ENCODE results near the gene AGMO.
"Not testable (repeated sequence)": the region's sequence is repeated elsewhere in the genome, so short reads cannot be mapped to it uniquely, and the experiment has no call there.

The AGMO gene

GRCh38 chr7:15314922-15315321, 246.9 kb downstream of the AGMO start:
- Histone ChIP-seq H3K9me3 (no peaks in the 10 kb centered on the region), H3K4me3 (no peak overlapping the region), H3K27me3 (ENCODE audit: low read depth) (no peaks in the 10 kb centered on the region), H3K36me3 (replicated peaks) (no peaks in the 10 kb centered on the region), H3K4me1 (no peaks in the 10 kb centered on the region)
- DNase-seq (ENCODE audit: low spot score in 2 of 2) = no peak
- in situ Hi-C loops (cut with MboI; ENCODE audit: low sequenced_read_pairs) = loop anchor here (10.0 to 25.0 kb wide), 2 partner anchors 397 to 760 kb away; no protein-coding TSS in a partner anchor

- Histone ChIP-seq H3K36me3 (replicated peaks) (no peaks in the 10 kb centered on the region), H3K4me1 (no peaks in the 10 kb centered on the region), H3K4me3 (no peak overlapping the region), H3K9me3 (no peaks in the 10 kb centered on the region), H3K27me3 (ENCODE audit: low read depth) (no peaks in the 10 kb centered on the region)
- no peak for DNase-seq (ENCODE audit: low spot score in 2 of 2)
- in situ Hi-C loops (cut with MboI; ENCODE audit: low sequenced_read_pairs) = loop anchor here (10.0 to 25.0 kb wide), 2 partner anchors 399 to 761 kb away; no protein-coding TSS in a partner anchor
These were observed 248.5 kb downstream of the AGMO start for GRCh38 chr7:15313361-15313760.

- H3K4me1 ChIP-seq = no peaks in the 10 kb centered on the region
- H3K9me3 ChIP-seq = no peaks in the 10 kb centered on the region
- H3K4me3 ChIP-seq = no peak overlapping the region
- H3K36me3 ChIP-seq (replicated peaks) = no peaks in the 10 kb centered on the region
- H3K27me3 ChIP-seq (ENCODE audit: low read depth) = no peaks in the 10 kb centered on the region
- in situ Hi-C loops (cut with MboI; ENCODE audit: low sequenced_read_pairs) = loop anchor here (10.0 to 25.0 kb wide), 2 partner anchors 402 to 765 kb away; no protein-coding TSS in a partner anchor
- no peak for DNase-seq (ENCODE audit: low spot score in 2 of 2)
These were observed 251.9 kb downstream of the AGMO start for GRCh38 chr7:15309872-15310271.

- H3K9me3 ChIP-seq = no peaks in the 10 kb centered on the region
- H3K4me1 ChIP-seq = no peaks in the 10 kb centered on the region
- in situ Hi-C loops (cut with MboI; ENCODE audit: low sequenced_read_pairs) = loop anchor here (25.0 kb wide), 1 partner anchor 403 kb away; no protein-coding TSS in a partner anchor
- no peaks in the 10 kb centered on the region for H3K36me3 ChIP-seq (replicated peaks)
- no peak overlapping the region for H3K4me3 ChIP-seq
- no peaks in the 10 kb centered on the region for H3K27me3 ChIP-seq (ENCODE audit: low read depth)
- no peak for DNase-seq (ENCODE audit: low spot score in 2 of 2)
These were observed 253.0 kb downstream of the AGMO start for GRCh38 chr7:15308821-15309220.

- Histone ChIP-seq H3K9me3 (no peaks in the 10 kb centered on the region), H3K36me3 (replicated peaks) (no peaks in the 10 kb centered on the region), H3K27me3 (ENCODE audit: low read depth) (peaks cover 3% of the 10 kb centered on the region; the same call in 1 of the 2 replicates), H3K4me3 (no peak overlapping the region), H3K4me1 (no peaks in the 10 kb centered on the region)
- no peak for DNase-seq (ENCODE audit: low spot score in 2 of 2)
- in situ Hi-C loops (cut with MboI; ENCODE audit: low sequenced_read_pairs) = loop anchor here (25.0 kb wide), 1 partner anchor 406 kb away; no protein-coding TSS in a partner anchor
These were observed 255.5 kb downstream of the AGMO start for GRCh38 chr7:15306296-15306695.

GRCh38 chr7:15305002-15305600, 256.7 kb downstream of the AGMO start:
- Histone ChIP-seq H3K27me3 (ENCODE audit: low read depth) (peaks cover 3% of the 10 kb centered on the region; the same call in 1 of the 2 replicates), H3K9me3 (no peaks in the 10 kb centered on the region), H3K4me1 (no peaks in the 10 kb centered on the region), H3K36me3 (replicated peaks) (no peaks in the 10 kb centered on the region), H3K4me3 (no peak overlapping the region)
- in situ Hi-C loops (cut with MboI; ENCODE audit: low sequenced_read_pairs) = loop anchor here (25.0 kb wide), 1 partner anchor 407 kb away; no protein-coding TSS in a partner anchor
- peak; percentile 44 to 72 for DNase-seq (ENCODE audit: low spot score in 2 of 2)

GRCh38 chr7:15303357-15303756, 258.5 kb downstream of the AGMO start:
- in situ Hi-C loops (cut with MboI; ENCODE audit: low sequenced_read_pairs) = loop anchor here (25.0 kb wide), 1 partner anchor 409 kb away; no protein-coding TSS in a partner anchor

GRCh38 chr7:15300986-15301385, 260.8 kb downstream of the AGMO start:
- H3K4me3 ChIP-seq; H3K36me3 ChIP-seq (replicated peaks); H3K9me3 ChIP-seq; H3K4me1 ChIP-seq; DNase-seq (ENCODE audit: low spot score in 2 of 2); H3K27me3 ChIP-seq (ENCODE audit: low read depth): not testable (repeated sequence)
- in situ Hi-C loops (cut with MboI; ENCODE audit: low sequenced_read_pairs) = loop anchor here (25.0 kb wide), 1 partner anchor 411 kb away; no protein-coding TSS in a partner anchor

More at GRCh38 chr7:15303357-15303756, 258.5 kb downstream of the AGMO start:
- Histone ChIP-seq H3K36me3 (replicated peaks) (no peaks in the 10 kb centered on the region), H3K4me1 (no peaks in the 10 kb centered on the region), H3K4me3 (no peak overlapping the region), H3K27me3 (ENCODE audit: low read depth) (peaks cover 3% of the 10 kb centered on the region; the same call in 1 of the 2 replicates), H3K9me3 (no peaks in the 10 kb centered on the region)
- no peak for DNase-seq (ENCODE audit: low spot score in 2 of 2)

GRCh38 chr7:15292138-15292537, 269.7 kb downstream of the AGMO start:
- DNase-seq (ENCODE audit: low spot score in 2 of 2) = no peak
- Histone ChIP-seq H3K4me3 (no peak overlapping the region), H3K27me3 (ENCODE audit: low read depth) (no peaks in the 10 kb centered on the region), H3K4me1 (no peaks in the 10 kb centered on the region), H3K9me3 (no peaks in the 10 kb centered on the region), H3K36me3 (replicated peaks) (no peaks in the 10 kb centered on the region)
- in situ Hi-C loops (cut with MboI; ENCODE audit: low sequenced_read_pairs) = no loop called here

- Histone ChIP-seq H3K9me3 (no peaks in the 10 kb centered on the region), H3K4me1 (no peaks in the 10 kb centered on the region), H3K27me3 (ENCODE audit: low read depth) (no peaks in the 10 kb centered on the region), H3K4me3 (no peak overlapping the region), H3K36me3 (replicated peaks) (no peaks in the 10 kb centered on the region)
- in situ Hi-C loops (cut with MboI; ENCODE audit: low sequenced_read_pairs) = no loop called here
- DNase-seq (ENCODE audit: low spot score in 2 of 2) = peak; percentile 17 to 24
These were observed 270.1 kb downstream of the AGMO start for GRCh38 chr7:15291699-15292098.

- no peaks in the 10 kb centered on the region for H3K27me3 ChIP-seq (ENCODE audit: low read depth)
- H3K4me3 ChIP-seq = no peak overlapping the region
- H3K36me3 ChIP-seq (replicated peaks) = no peaks in the 10 kb centered on the region
- no peak for DNase-seq (ENCODE audit: low spot score in 2 of 2)
- in situ Hi-C loops (cut with MboI; ENCODE audit: low sequenced_read_pairs) = no loop called here
- H3K4me1 ChIP-seq = no peaks in the 10 kb centered on the region
- no peaks in the 10 kb centered on the region for H3K9me3 ChIP-seq
These were observed 273.1 kb downstream of the AGMO start for GRCh38 chr7:15288741-15289140.

GRCh38 chr7:15284396-15284795, 277.4 kb downstream of the AGMO start:
- Histone ChIP-seq H3K27me3 (ENCODE audit: low read depth) (no peaks in the 10 kb centered on the region), H3K9me3 (no peaks in the 10 kb centered on the region; the same call in 1 of the 2 replicates), H3K4me1 (no peaks in the 10 kb centered on the region), H3K36me3 (replicated peaks) (no peaks in the 10 kb centered on the region), H3K4me3 (no peak overlapping the region)
- in situ Hi-C loops (cut with MboI; ENCODE audit: low sequenced_read_pairs) = no loop called here
- no peak for DNase-seq (ENCODE audit: low spot score in 2 of 2)

GRCh38 chr7:15280078-15280733, 281.6 kb downstream of the AGMO start:
- Histone ChIP-seq H3K9me3 (no peaks in the 10 kb centered on the region; the same call in 1 of the 2 replicates), H3K4me3 (no peak overlapping the region), H3K4me1 (no peaks in the 10 kb centered on the region), H3K27me3 (ENCODE audit: low read depth) (no peaks in the 10 kb centered on the region), H3K36me3 (replicated peaks) (no peaks in the 10 kb centered on the region)
- in situ Hi-C loops (cut with MboI; ENCODE audit: low sequenced_read_pairs) = no loop called here
- no peak for DNase-seq (ENCODE audit: low spot score in 2 of 2)

- Histone ChIP-seq H3K36me3 (replicated peaks) (no peaks in the 10 kb centered on the region), H3K4me3 (no peak overlapping the region), H3K4me1 (no peaks in the 10 kb centered on the region), H3K9me3 (no peaks in the 10 kb centered on the region; the same call in 1 of the 2 replicates), H3K27me3 (ENCODE audit: low read depth) (no peaks in the 10 kb centered on the region)
- no peak for DNase-seq (ENCODE audit: low spot score in 2 of 2)
- in situ Hi-C loops (cut with MboI; ENCODE audit: low sequenced_read_pairs) = no loop called here
These were observed 282.2 kb downstream of the AGMO start for GRCh38 chr7:15279640-15280039.
